ENCODE results near the gene ST6GALNAC5.
"Not testable (repeated sequence)": the region's sequence is repeated elsewhere in the genome, so short reads cannot be mapped to it uniquely, and the experiment has no call there.

ST6GALNAC5 gene

GRCh38 chr1:76961820-76962207, 94.5 kb downstream of the ST6GALNAC5 start:
- H3K9ac ChIP-seq (ENCODE audit: low read length): no peak overlapping the region
- no peaks in the 10 kb centered on the region for H3K27me3 ChIP-seq (ENCODE audit: control insufficient read depth, insufficient read depth, low read length)
- H3K27ac ChIP-seq (ENCODE audit: low read length): no peak overlapping the region
- H3K4me1 ChIP-seq (ENCODE audit: control insufficient read depth, low read depth, low read length): peaks cover 3% of the 10 kb centered on the region
- H3K36me3 ChIP-seq (ENCODE audit: control insufficient read depth, low read depth, low read length): no peaks in the 10 kb centered on the region
- no peaks in the 10 kb centered on the region for H3K9me3 ChIP-seq (ENCODE audit: control insufficient read depth, low read depth, low read length)
- H3K4me3 ChIP-seq (ENCODE audit: low read length): no peak overlapping the region

- H3K9me3 ChIP-seq (ENCODE audit: control insufficient read depth, low read depth, low read length); H3K9ac ChIP-seq (ENCODE audit: low read length); H3K4me3 ChIP-seq (ENCODE audit: low read length); H3K27me3 ChIP-seq (ENCODE audit: control insufficient read depth, insufficient read depth, low read length); H3K4me1 ChIP-seq (ENCODE audit: control insufficient read depth, low read depth, low read length); H3K36me3 ChIP-seq (ENCODE audit: control insufficient read depth, low read depth, low read length); H3K27ac ChIP-seq (ENCODE audit: low read length): not testable (repeated sequence)
Measured at GRCh38 chr1:76981267-76981666, 114.0 kb downstream of the ST6GALNAC5 start.

GRCh38 chr1:76989976-76990375, 122.7 kb downstream of the ST6GALNAC5 start:
- Histone ChIP-seq H3K9me3 (ENCODE audit: control insufficient read depth, low read depth, low read length) (no peaks in the 10 kb centered on the region), H3K27me3 (ENCODE audit: control insufficient read depth, insufficient read depth, low read length) (no peaks in the 10 kb centered on the region), H3K27ac (ENCODE audit: low read length) (no peak overlapping the region), H3K4me1 (ENCODE audit: control insufficient read depth, low read depth, low read length) (no peaks in the 10 kb centered on the region), H3K36me3 (ENCODE audit: control insufficient read depth, low read depth, low read length) (no peaks in the 10 kb centered on the region), H3K4me3 (ENCODE audit: low read length) (no peak overlapping the region), H3K9ac (ENCODE audit: low read length) (no peak overlapping the region)

- Histone ChIP-seq H3K4me1 (ENCODE audit: control insufficient read depth, low read depth, low read length) (no peaks in the 10 kb centered on the region), H3K9ac (ENCODE audit: low read length) (no peak overlapping the region), H3K9me3 (ENCODE audit: control insufficient read depth, low read depth, low read length) (no peaks in the 10 kb centered on the region), H3K36me3 (ENCODE audit: control insufficient read depth, low read depth, low read length) (no peaks in the 10 kb centered on the region), H3K27ac (ENCODE audit: low read length) (no peak overlapping the region), H3K27me3 (ENCODE audit: control insufficient read depth, insufficient read depth, low read length) (no peaks in the 10 kb centered on the region), H3K4me3 (ENCODE audit: low read length) (no peak overlapping the region)
Measured at GRCh38 chr1:76993036-76993435, 125.8 kb downstream of the ST6GALNAC5 start.

- Histone ChIP-seq H3K27me3 (ENCODE audit: control insufficient read depth, insufficient read depth, low read length) (no peaks in the 10 kb centered on the region), H3K4me3 (ENCODE audit: low read length) (no peak overlapping the region), H3K4me1 (ENCODE audit: control insufficient read depth, low read depth, low read length) (no peaks in the 10 kb centered on the region), H3K36me3 (ENCODE audit: control insufficient read depth, low read depth, low read length) (no peaks in the 10 kb centered on the region), H3K9me3 (ENCODE audit: control insufficient read depth, low read depth, low read length) (no peaks in the 10 kb centered on the region), H3K27ac (ENCODE audit: low read length) (no peak overlapping the region), H3K9ac (ENCODE audit: low read length) (no peak overlapping the region)
Measured at GRCh38 chr1:76998582-76999223, 131.4 kb downstream of the ST6GALNAC5 start.

GRCh38 chr1:77007675-77008074, 140.4 kb downstream of the ST6GALNAC5 start:
- H3K27ac ChIP-seq (ENCODE audit: low read length): no peak overlapping the region
- no peaks in the 10 kb centered on the region for H3K27me3 ChIP-seq (ENCODE audit: control insufficient read depth, insufficient read depth, low read length)
- H3K4me1 ChIP-seq (ENCODE audit: control insufficient read depth, low read depth, low read length): peaks cover 9% of the 10 kb centered on the region

GRCh38 chr1:77010937-77011336, 143.7 kb downstream of the ST6GALNAC5 start:
- no peaks in the 10 kb centered on the region for H3K9me3 ChIP-seq (ENCODE audit: control insufficient read depth, low read depth, low read length)
- no peaks in the 10 kb centered on the region for H3K27me3 ChIP-seq (ENCODE audit: control insufficient read depth, insufficient read depth, low read length)
- H3K9ac ChIP-seq (ENCODE audit: low read length): no peak overlapping the region
- H3K4me1 ChIP-seq (ENCODE audit: control insufficient read depth, low read depth, low read length): peaks cover 9% of the 10 kb centered on the region
- no peaks in the 10 kb centered on the region for H3K36me3 ChIP-seq (ENCODE audit: control insufficient read depth, low read depth, low read length)
- H3K4me3 ChIP-seq (ENCODE audit: low read length): no peak overlapping the region
- no peak overlapping the region for H3K27ac ChIP-seq (ENCODE audit: low read length)

More at GRCh38 chr1:77007675-77008074, 140.4 kb downstream of the ST6GALNAC5 start:
- Histone ChIP-seq H3K9ac (ENCODE audit: low read length) (no peak overlapping the region), H3K36me3 (ENCODE audit: control insufficient read depth, low read depth, low read length) (no peaks in the 10 kb centered on the region), H3K9me3 (ENCODE audit: control insufficient read depth, low read depth, low read length) (no peaks in the 10 kb centered on the region), H3K4me3 (ENCODE audit: low read length) (no peak overlapping the region)

GRCh38 chr1:77012066-77012465, 144.8 kb downstream of the ST6GALNAC5 start:
- no peak overlapping the region for H3K27ac ChIP-seq (ENCODE audit: low read length)
- no peaks in the 10 kb centered on the region for H3K36me3 ChIP-seq (ENCODE audit: control insufficient read depth, low read depth, low read length)
- peaks cover 9% of the 10 kb centered on the region for H3K4me1 ChIP-seq (ENCODE audit: control insufficient read depth, low read depth, low read length)
- H3K9me3 ChIP-seq (ENCODE audit: control insufficient read depth, low read depth, low read length): no peaks in the 10 kb centered on the region
- H3K4me3 ChIP-seq (ENCODE audit: low read length): no peak overlapping the region
- H3K9ac ChIP-seq (ENCODE audit: low read length): no peak overlapping the region
- H3K27me3 ChIP-seq (ENCODE audit: control insufficient read depth, insufficient read depth, low read length): no peaks in the 10 kb centered on the region

- Histone ChIP-seq H3K9ac (ENCODE audit: low read length) (no peak overlapping the region), H3K4me1 (ENCODE audit: control insufficient read depth, low read depth, low read length) (peaks cover 19% of the 10 kb centered on the region), H3K4me3 (ENCODE audit: low read length) (no peak overlapping the region), H3K27ac (ENCODE audit: low read length) (no peak overlapping the region), H3K9me3 (ENCODE audit: control insufficient read depth, low read depth, low read length) (no peaks in the 10 kb centered on the region), H3K36me3 (ENCODE audit: control insufficient read depth, low read depth, low read length) (no peaks in the 10 kb centered on the region), H3K27me3 (ENCODE audit: control insufficient read depth, insufficient read depth, low read length) (no peaks in the 10 kb centered on the region)
Measured at GRCh38 chr1:77014073-77014788, 147.0 kb downstream of the ST6GALNAC5 start.

- Histone ChIP-seq H3K4me3 (ENCODE audit: low read length) (no peak overlapping the region), H3K4me1 (ENCODE audit: control insufficient read depth, low read depth, low read length) (peaks cover 26% of the 10 kb centered on the region), H3K9me3 (ENCODE audit: control insufficient read depth, low read depth, low read length) (no peaks in the 10 kb centered on the region), H3K9ac (ENCODE audit: low read length) (no peak overlapping the region), H3K36me3 (ENCODE audit: control insufficient read depth, low read depth, low read length) (no peaks in the 10 kb centered on the region), H3K27me3 (ENCODE audit: control insufficient read depth, insufficient read depth, low read length) (no peaks in the 10 kb centered on the region), H3K27ac (ENCODE audit: low read length) (no peak overlapping the region)
Measured at GRCh38 chr1:77015748-77016341, 148.6 kb downstream of the ST6GALNAC5 start.

- no peaks in the 10 kb centered on the region for H3K9me3 ChIP-seq (ENCODE audit: control insufficient read depth, low read depth, low read length)
- peaks cover 25% of the 10 kb centered on the region for H3K4me1 ChIP-seq (ENCODE audit: control insufficient read depth, low read depth, low read length)
- no peaks in the 10 kb centered on the region for H3K27me3 ChIP-seq (ENCODE audit: control insufficient read depth, insufficient read depth, low read length)
- no peaks in the 10 kb centered on the region for H3K36me3 ChIP-seq (ENCODE audit: control insufficient read depth, low read depth, low read length)
- no peak overlapping the region for H3K4me3 ChIP-seq (ENCODE audit: low read length)
- H3K9ac ChIP-seq (ENCODE audit: low read length): no peak overlapping the region
- H3K27ac ChIP-seq (ENCODE audit: low read length): no peak overlapping the region
Measured at GRCh38 chr1:77016386-77016985, 149.2 kb downstream of the ST6GALNAC5 start.
